Umbilical cord (tissue), 2 donors: Measurements from ENCODE around the gene CPSF2. TPM values are rescaled to one million over a fixed set of nuclear protein-coding genes. Genes with fewer than 3 reads are reported as not detected.
"Not testable (repeated sequence)": the region's sequence is repeated elsewhere in the genome, so short reads cannot be mapped to it uniquely, and the experiment has no call there.

ENCODE experiments used
- DNase-seq: peaks from one replicate; pipeline ENCODE4 v3.0.0-alpha.2; 2015; ENCODE audit warnings: low spot score
- total RNA-seq: library from RNA; depleted of rRNA; stranded (reverse); fragments of >200 nt; gene quantifications from one replicate; pipeline ENCODE4 v1.2.3, GENCODE V29; 2014; ENCODE audit warnings: low replicate concordance; ENCODE audit not compliant: insufficient read depth

The CPSF2 gene
- total RNA-seq, 1 donor from 2014 or later, result 68.4 TPM

GRCh38 chr14:92154283-92154942, 32.6 kb downstream of the CPSF2 start:
- no peak for DNase-seq

GRCh38 chr14:92160619-92161018, 38.9 kb downstream of the CPSF2 start:
- DNase-seq, result no peak

GRCh38 chr14:92161521-92161920, 39.8 kb downstream of the CPSF2 start:
- DNase-seq, result no peak

- DNase-seq, result no peak
Measured at GRCh38 chr14:92164958-92165357, 43.2 kb downstream of the CPSF2 start.

GRCh38 chr14:92173668-92174067, 51.9 kb downstream of the CPSF2 start:
- DNase-seq, result peak; percentile 5

- DNase-seq, result no peak
Measured at GRCh38 chr14:92175811-92176210, 54.0 kb downstream of the CPSF2 start.

- DNase-seq, result no peak
Measured at GRCh38 chr14:92176476-92176875, 54.7 kb downstream of the CPSF2 start.

GRCh38 chr14:92179178-92179577, 57.4 kb downstream of the CPSF2 start:
- not testable (repeated sequence) for DNase-seq

GRCh38 chr14:92185559-92185958, 63.8 kb downstream of the CPSF2 start:
- no peak for DNase-seq

- not testable (repeated sequence) for DNase-seq
Measured at GRCh38 chr14:92187616-92188015, 65.8 kb downstream of the CPSF2 start.

- DNase-seq, result peak; percentile 50
Measured at GRCh38 chr14:92190768-92191167, 69.0 kb downstream of the CPSF2 start.

GRCh38 chr14:92198804-92199203, 77.0 kb downstream of the CPSF2 start:
- DNase-seq, result no peak

GRCh38 chr14:92199763-92200162, 78.0 kb downstream of the CPSF2 start:
- DNase-seq, result no peak

GRCh38 chr14:92203116-92203515, 81.3 kb downstream of the CPSF2 start:
- DNase-seq, result no peak

- no peak for DNase-seq
Measured at GRCh38 chr14:92204792-92205191, 83.0 kb downstream of the CPSF2 start.

GRCh38 chr14:92207012-92207927, 85.5 kb downstream of the CPSF2 start:
- DNase-seq, result no peak

- DNase-seq, result no peak
Measured at GRCh38 chr14:92207928-92208265, 86.1 kb downstream of the CPSF2 start.

- DNase-seq, result no peak
Measured at GRCh38 chr14:92209141-92209540, 87.4 kb downstream of the CPSF2 start.

GRCh38 chr14:92213125-92213524, 91.4 kb downstream of the CPSF2 start:
- not testable (repeated sequence) for DNase-seq

- DNase-seq, result no peak
Measured at GRCh38 chr14:92215579-92215978, 93.8 kb downstream of the CPSF2 start.

GRCh38 chr14:92217936-92218335, 96.2 kb downstream of the CPSF2 start:
- DNase-seq, result no peak
